ENCODE data around the gene GCNA. TPM values are rescaled to one million over a fixed set of nuclear protein-coding genes. Genes with fewer than 3 reads are reported as not detected.

GCNA gene
- total RNA-seq, 4 donors from 2014 or later, result 2.8 to 12.9 (median 8.8) TPM

DNA sequence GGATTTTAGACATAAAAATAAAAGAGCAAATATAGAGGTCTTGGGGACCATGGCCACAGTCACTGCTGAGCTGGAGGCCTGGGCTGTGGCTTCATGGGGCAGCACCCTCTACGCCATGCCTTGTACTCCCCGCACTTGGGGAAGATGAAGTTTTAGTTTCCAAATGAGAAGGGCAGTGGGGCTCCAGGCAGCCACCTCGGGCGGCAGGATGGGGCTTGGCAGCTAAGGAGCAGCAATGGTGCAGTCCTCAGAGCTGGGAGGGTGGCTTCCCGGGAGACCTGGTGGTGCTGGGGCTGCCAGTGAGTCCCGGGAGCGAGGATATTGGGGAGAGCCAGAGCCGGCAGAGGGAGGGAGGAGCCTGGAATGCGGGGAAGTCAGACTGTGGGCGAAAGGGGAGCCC is 37.7 kb downstream of the GCNA start:
- DNase-seq (ENCODE audit: low spot score in 2 of 2), result no peak
- H3K36me3 ChIP-seq, result peaks cover 0 to 40% (median 0%) of the 10 kb centered on the region in 3 donors
- H3K4me3 ChIP-seq, result no peak overlapping the region
- H3K27me3 ChIP-seq, result no peaks in the 10 kb centered on the region
- WGBS, 2 donors, result 86 to 90% methylated on average over 10 of the region's 10 CpGs
- TF ChIP-seq, protein P1, sequence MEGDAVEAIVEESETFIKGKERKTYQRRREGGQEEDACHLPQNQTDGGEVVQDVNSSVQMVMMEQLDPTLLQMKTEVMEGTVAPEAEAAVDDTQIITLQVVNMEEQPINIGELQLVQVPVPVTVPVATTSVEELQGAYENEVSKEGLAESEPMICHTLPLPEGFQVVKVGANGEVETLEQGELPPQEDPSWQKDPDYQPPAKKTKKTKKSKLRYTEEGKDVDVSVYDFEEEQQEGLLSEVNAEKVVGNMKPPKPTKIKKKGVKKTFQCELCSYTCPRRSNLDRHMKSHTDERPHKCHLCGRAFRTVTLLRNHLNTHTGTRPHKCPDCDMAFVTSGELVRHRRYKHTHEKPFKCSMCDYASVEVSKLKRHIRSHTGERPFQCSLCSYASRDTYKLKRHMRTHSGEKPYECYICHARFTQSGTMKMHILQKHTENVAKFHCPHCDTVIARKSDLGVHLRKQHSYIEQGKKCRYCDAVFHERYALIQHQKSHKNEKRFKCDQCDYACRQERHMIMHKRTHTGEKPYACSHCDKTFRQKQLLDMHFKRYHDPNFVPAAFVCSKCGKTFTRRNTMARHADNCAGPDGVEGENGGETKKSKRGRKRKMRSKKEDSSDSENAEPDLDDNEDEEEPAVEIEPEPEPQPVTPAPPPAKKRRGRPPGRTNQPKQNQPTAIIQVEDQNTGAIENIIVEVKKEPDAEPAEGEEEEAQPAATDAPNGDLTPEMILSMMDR (IDR thresholded peaks at IDR 0.05), result no peak
- TF ChIP-seq POLR2A (IDR thresholded peaks at IDR 0.05) (no peak), EP300 (IDR thresholded peaks at IDR 0.05) (no peak)
- peak overlapping the region in 1 of 4 donors; percentile 26 for H3K27ac ChIP-seq
- no peaks in the 10 kb centered on the region for H3K9me3 ChIP-seq
- peaks cover 0 to 3% (median 0%) of the 10 kb centered on the region in 4 donors for H3K4me1 ChIP-seq

DNA sequence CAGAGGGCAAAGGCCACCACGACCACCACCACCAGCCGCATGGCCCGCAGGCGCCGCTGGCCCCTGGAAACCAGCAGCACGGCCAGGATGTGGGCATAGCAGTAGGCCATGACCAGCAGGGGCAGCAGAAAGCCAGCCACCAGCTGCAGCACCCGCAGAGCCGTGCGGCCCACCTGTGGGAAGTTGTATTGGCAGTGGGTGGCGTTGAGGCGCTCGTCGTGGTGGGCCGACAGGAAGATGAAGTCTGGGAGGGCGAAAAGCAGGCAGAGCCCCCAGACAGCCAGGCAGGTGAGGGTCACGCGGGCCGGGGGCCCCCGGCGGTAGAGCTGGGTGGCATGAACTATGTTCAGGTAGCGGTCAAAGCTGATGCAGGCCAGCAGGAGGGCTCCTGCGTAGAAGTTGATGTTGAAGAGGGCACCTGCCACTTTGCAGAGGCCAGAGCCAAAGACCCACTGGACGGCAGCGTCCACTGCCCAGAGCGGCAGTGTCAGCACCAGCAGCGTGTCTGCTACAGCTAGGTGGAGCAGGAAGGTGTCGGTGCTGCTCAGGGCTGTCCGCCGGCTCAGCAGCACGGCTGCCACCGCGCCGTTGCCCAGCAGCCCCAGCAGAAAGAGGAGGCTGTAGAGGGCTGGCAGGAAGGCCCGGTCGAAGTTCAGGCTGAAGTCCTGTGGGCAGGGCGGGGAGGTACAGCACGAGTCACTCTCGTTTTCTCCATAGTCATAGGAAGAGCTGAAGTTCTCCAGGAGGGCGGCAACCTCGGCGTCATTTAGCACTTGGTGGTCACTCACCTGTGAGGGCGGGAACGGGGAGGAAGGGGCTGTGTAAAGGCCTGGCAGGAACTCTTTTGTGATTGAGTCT is 38.7 kb downstream of the GCNA start:
- no peak for DNase-seq (ENCODE audit: low spot score in 2 of 2)
- Histone ChIP-seq H3K4me1 (peaks cover 0 to 4% (median 2%) of the 10 kb centered on the region in 4 donors), H3K36me3 (peaks cover 0 to 31% (median 0%) of the 10 kb centered on the region in 3 donors), H3K9me3 (no peaks in the 10 kb centered on the region), H3K4me3 (no peak overlapping the region), H3K27me3 (no peaks in the 10 kb centered on the region), H3K27ac (peak overlapping the region in 1 of 4 donors; percentile 26)
- 86 to 88% methylated on average over 24 to 43 of the region's 43 CpGs for WGBS, 2 donors
- TF ChIP-seq POLR2A (IDR thresholded peaks at IDR 0.05) (no peak), EP300 (IDR thresholded peaks at IDR 0.05) (no peak)
- TF ChIP-seq, protein P1 (IDR thresholded peaks at IDR 0.05), result no peak

- Histone ChIP-seq H3K27me3 (no peaks in the 10 kb centered on the region), H3K27ac (peak overlapping the region in 1 of 4 donors; percentile 26), H3K9me3 (no peaks in the 10 kb centered on the region), H3K4me3 (no peak overlapping the region), H3K4me1 (peaks cover 0 to 11% (median 3%) of the 10 kb centered on the region in 4 donors), H3K36me3 (peaks cover 0 to 25% (median 0%) of the 10 kb centered on the region in 3 donors)
- WGBS, 2 donors, result 64 to 76% methylated on average over 8 of the region's 8 CpGs
- TF ChIP-seq EP300 (IDR thresholded peaks at IDR 0.05) (no peak), POLR2A (IDR thresholded peaks at IDR 0.05) (no peak)
- DNase-seq (ENCODE audit: low spot score in 2 of 2), result no peak
These were observed 39.5 kb downstream of the GCNA start for GRCh38 chrX:71617742-71618141.

DNA sequence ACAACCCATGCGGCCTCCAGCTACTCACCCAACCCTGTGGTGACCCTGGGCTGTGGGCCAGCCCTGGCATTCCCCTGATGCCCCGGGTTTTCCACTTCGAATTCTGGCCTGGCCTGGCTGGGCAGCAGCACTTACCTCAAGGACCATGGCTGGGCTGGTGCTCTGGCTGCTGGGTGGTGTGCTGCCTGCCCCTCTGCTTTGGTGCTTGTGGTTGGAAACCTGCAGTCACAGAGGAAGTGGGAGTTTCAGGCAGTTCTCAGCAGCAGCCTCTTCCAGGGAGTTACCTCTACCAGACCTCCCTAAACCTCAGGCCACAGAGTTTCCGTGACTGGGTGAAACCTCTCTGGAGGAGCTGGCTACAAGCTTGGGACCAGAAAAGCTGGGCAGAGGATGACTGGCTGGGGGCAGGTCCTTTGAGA is 40.1 kb downstream of the GCNA start, which contains the start of gene CXCR3:
CXCR3 (minus strand) TSS at position 209 of the 419 bp plus-strand sequence; CDS start at position 147, 62 bp downstream.
- peaks cover 0 to 19% (median 0%) of the 10 kb centered on the region in 3 donors for H3K36me3 ChIP-seq
- DNase-seq (ENCODE audit: low spot score in 2 of 2), result no peak
- no peak within 1 kb of the TSS for H3K4me3 ChIP-seq
- WGBS, 2 donors, result 0 to 48% methylated on average over 2 to 4 of the region's 4 CpGs
- peak within 1 kb of the TSS in 1 of 4 donors; percentile 26 for H3K27ac ChIP-seq
- no peaks in the 10 kb centered on the region for H3K27me3 ChIP-seq
- no peaks in the 10 kb centered on the region for H3K9me3 ChIP-seq
- H3K4me1 ChIP-seq, result peaks cover 0 to 16% (median 8%) of the 10 kb centered on the region in 4 donors
- TF ChIP-seq EP300 (IDR thresholded peaks at IDR 0.05) (no peak), POLR2A (IDR thresholded peaks at IDR 0.05) (no peak)
- TF ChIP-seq, protein P1 (IDR thresholded peaks at IDR 0.05), result no peak

DNA sequence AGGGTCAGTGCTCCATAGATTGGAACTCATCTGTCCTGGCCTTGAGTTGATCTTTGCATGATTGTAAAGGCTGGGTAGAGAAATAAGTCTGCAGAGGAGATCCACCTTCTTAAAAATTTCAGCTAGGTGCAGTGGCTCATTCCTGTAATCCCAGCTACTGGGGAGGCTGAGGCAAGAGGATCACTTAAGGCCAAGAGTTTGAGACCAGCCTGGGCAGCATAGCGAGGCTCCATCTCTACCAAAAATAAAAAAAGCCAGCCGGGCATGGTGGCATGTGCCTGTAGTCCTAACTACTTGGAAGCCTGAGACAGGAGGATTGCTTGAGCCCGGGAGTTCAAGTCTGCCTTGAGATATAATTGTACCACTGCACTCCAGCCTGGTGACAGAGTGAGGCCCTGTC is 40.5 kb downstream of the GCNA start:
- 92 to 100% methylated on average over 1 to 3 of the region's 3 CpGs for WGBS, 2 donors

More for the DNA sequence above, 40.5 kb downstream of the GCNA start:
- Histone ChIP-seq H3K9me3 (no peaks in the 10 kb centered on the region), H3K27me3 (no peaks in the 10 kb centered on the region), H3K4me1 (peaks cover 0 to 21% (median 10%) of the 10 kb centered on the region in 4 donors), H3K4me3 (no peak overlapping the region), H3K36me3 (peaks cover 0 to 15% (median 0%) of the 10 kb centered on the region in 3 donors), H3K27ac (no peak overlapping the region)
- TF ChIP-seq EP300 (IDR thresholded peaks at IDR 0.05) (no peak), POLR2A (IDR thresholded peaks at IDR 0.05) (no peak)
- TF ChIP-seq, protein P1 (IDR thresholded peaks at IDR 0.05), result no peak
- no peak for DNase-seq (ENCODE audit: low spot score in 2 of 2)
